HEK293 (cell line): Measurements from ENCODE around the gene C4orf36.

ENCODE experiments used
- CTCF ChIA-PET: fragments of 350-600 bp; formaldehyde crosslinking; extraction: SDS; loops from one replicate; lab custom pipeline; 2021; ENCODE audit warnings: antibody characterized with exemption; lab: Yijun Ruan, JAX
- POLR2A ChIA-PET: fragments of 300-600 bp; formaldehyde crosslinking; extraction: SDS; loops from one replicate; lab custom pipeline; 2020; ENCODE audit warnings: antibody characterized with exemption, inconsistent platforms; lab: Yijun Ruan, JAX
- H3K27ac ChIP-seq: fragments of 200-500 bp; sonication (Bioruptor generic); 2 replicates; pipeline ENCODE4 v1.5.1; 2014; ENCODE audit warnings: low read depth, low read length, control low read depth, inconsistent platforms; ENCODE audit errors: extremely low read depth
- H3K36me3 ChIP-seq, 2 experiments: fragments of 200-500 bp in 1 of 2; sonication (Bioruptor generic) in 1 of 2; 1 replicate in 1 of 2; 2 replicates in 1 of 2; pipeline ENCODE4 v1.5.1; 2014 to 2017; ENCODE audit warnings: inconsistent platforms in 2 of 2, low read length in 2 of 2; ENCODE audit not compliant: control insufficient read depth in 2 of 2, insufficient read depth in 1 of 2
- H3K4me1 ChIP-seq: fragments of 200-500 bp; sonication (Bioruptor generic); 2 replicates; pipeline ENCODE4 v1.5.1; 2014; ENCODE audit warnings: mild to moderate bottlenecking, low read length, inconsistent platforms; ENCODE audit not compliant: control insufficient read depth, insufficient read depth
- H3K4me3 ChIP-seq: 2 replicates; pipeline ENCODE4 v1.5.1; 2011; ENCODE audit warnings: low read depth, mild to moderate bottlenecking, control low read depth, low read length, moderate library complexity
- H3K9me3 ChIP-seq: fragments of 200-500 bp; sonication (Bioruptor generic); 2 replicates; pipeline ENCODE4 v1.5.1; 2014; ENCODE audit warnings: low read depth, low read length, inconsistent platforms; ENCODE audit not compliant: control insufficient read depth, insufficient read depth
- FEZF1 ChIP-seq: fragments of 450-650 bp; formaldehyde crosslinking; IDR thresholded peaks from 2 replicates; pipeline ENCODE4 v1.5.1; 2016; ENCODE audit warnings: missing biosample characterization, missing genetic modification characterization
- KLF1 ChIP-seq: fragments of 450-650 bp; formaldehyde crosslinking; IDR thresholded peaks from 2 replicates; pipeline ENCODE4 v1.5.1; 2016; ENCODE audit warnings: missing biosample characterization, missing genetic modification characterization
- OVOL3 ChIP-seq: fragments of 450-650 bp; formaldehyde crosslinking; IDR thresholded peaks from 2 replicates; pipeline ENCODE4 v1.5.1; 2016; ENCODE audit warnings: missing biosample characterization, missing genetic modification characterization
- PATZ1 ChIP-seq: fragments of 450-650 bp; formaldehyde crosslinking; IDR thresholded peaks from 2 replicates; pipeline ENCODE4 v1.5.1; 2016; ENCODE audit warnings: missing biosample characterization, missing genetic modification characterization
- SCRT2 ChIP-seq: fragments of 450-650 bp; formaldehyde crosslinking; IDR thresholded peaks from 2 replicates; pipeline ENCODE4 v1.5.1; 2016; ENCODE audit warnings: missing biosample characterization, missing genetic modification characterization
- SETDB1 ChIP-seq: IDR thresholded peaks from one replicate; pipeline ENCODE4 v1.6.1; 2017; ENCODE audit warnings: mild to moderate bottlenecking, low read length, moderate library complexity, mixed read lengths; ENCODE audit not compliant: insufficient read length
- SP7 ChIP-seq: fragments of 450-650 bp; formaldehyde crosslinking; IDR thresholded peaks from 2 replicates; pipeline ENCODE4 v1.5.1; 2016; ENCODE audit warnings: missing biosample characterization, missing genetic modification characterization
- TRIM28 ChIP-seq: IDR thresholded peaks from 2 replicates; pipeline ENCODE4 v1.6.1; 2011; ENCODE audit warnings: low read length, control low read depth, borderline replicate concordance
- YY1 ChIP-seq: fragments of 450-650 bp; formaldehyde crosslinking; IDR thresholded peaks from 2 replicates; pipeline ENCODE4 v1.5.1; 2018; ENCODE audit warnings: missing biosample characterization, missing genetic modification characterization
- ZBTB48 ChIP-seq: fragments of 450-650 bp; formaldehyde crosslinking; IDR thresholded peaks from 2 replicates; pipeline ENCODE4 v1.5.1; 2016; ENCODE audit warnings: missing biosample characterization, missing genetic modification characterization
- ZBTB8A ChIP-seq: fragments of 450-650 bp; formaldehyde crosslinking; IDR thresholded peaks from 2 replicates; pipeline ENCODE4 v1.5.1; 2016; ENCODE audit warnings: missing biosample characterization, missing genetic modification characterization
- ZEB2 ChIP-seq: fragments of 450-650 bp; formaldehyde crosslinking; IDR thresholded peaks from 2 replicates; pipeline ENCODE4 v1.5.1; 2016; ENCODE audit warnings: missing biosample characterization, missing genetic modification characterization
- ZNF10 ChIP-seq: fragments of 450-650 bp; formaldehyde crosslinking; IDR thresholded peaks from 2 replicates; pipeline ENCODE4 v1.5.1; 2017; ENCODE audit warnings: missing biosample characterization, missing genetic modification characterization
- ZNF19 ChIP-seq: fragments of 450-650 bp; formaldehyde crosslinking; IDR thresholded peaks from 2 replicates; pipeline ENCODE4; 2016; ENCODE audit warnings: missing biosample characterization, missing genetic modification characterization, low read depth
- ZNF335 ChIP-seq: fragments of 450-650 bp; formaldehyde crosslinking; conservative IDR thresholded peaks from 2 replicates; pipeline ENCODE4 v1.5.1; 2016; ENCODE audit warnings: missing biosample characterization, missing genetic modification characterization
- ZNF341 ChIP-seq: fragments of 450-650 bp; formaldehyde crosslinking; IDR thresholded peaks from 2 replicates; pipeline ENCODE4; 2016; ENCODE audit warnings: low read depth, missing biosample characterization, missing genetic modification characterization
- ZNF366 ChIP-seq: fragments of 450-650 bp; formaldehyde crosslinking; conservative IDR thresholded peaks from 2 replicates; pipeline ENCODE4 v1.5.1; 2016; ENCODE audit warnings: missing biosample characterization, missing genetic modification characterization
- ZNF510 ChIP-seq: fragments of 450-650 bp; formaldehyde crosslinking; IDR thresholded peaks from 2 replicates; pipeline ENCODE4 v1.5.1; 2018; ENCODE audit warnings: mild to moderate bottlenecking, missing genetic modification characterization, missing biosample characterization; ENCODE audit not compliant: insufficient replicate concordance
- ZNF518A ChIP-seq: fragments of 450-650 bp; formaldehyde crosslinking; conservative IDR thresholded peaks from 2 replicates; pipeline ENCODE4 v1.5.1; 2016; ENCODE audit warnings: low read depth, missing biosample characterization, missing genetic modification characterization
- ZNF548 ChIP-seq: fragments of 450-650 bp; formaldehyde crosslinking; IDR thresholded peaks from 2 replicates; pipeline ENCODE4 v1.5.1; 2016; ENCODE audit warnings: missing biosample characterization, missing genetic modification characterization
- ZNF624 ChIP-seq: fragments of 450-650 bp; formaldehyde crosslinking; IDR thresholded peaks from 2 replicates; pipeline ENCODE4 v1.5.1; 2017; ENCODE audit warnings: missing biosample characterization, missing genetic modification characterization
- ZNF677 ChIP-seq: fragments of 450-650 bp; IDR thresholded peaks from 2 replicates; pipeline ENCODE4 v1.5.0; 2018; ENCODE audit warnings: missing biosample characterization, mild to moderate bottlenecking, missing genetic modification characterization, moderate library complexity
- ZXDB ChIP-seq: fragments of 450-650 bp; formaldehyde crosslinking; IDR thresholded peaks from 2 replicates; pipeline ENCODE4 v1.5.1; 2016; ENCODE audit warnings: missing biosample characterization, missing genetic modification characterization
- TF ChIP-seq, protein P1 (sequence below): fragments of 450-650 bp; formaldehyde crosslinking; IDR thresholded peaks from 2 replicates; pipeline ENCODE4 v1.5.1; 2017; ENCODE audit warnings: missing biosample characterization, mild to moderate bottlenecking, missing genetic modification characterization, moderate library complexity
- TF ChIP-seq, protein P2 (sequence below): fragments of 450-650 bp; formaldehyde crosslinking; IDR thresholded peaks from 2 replicates; pipeline ENCODE4 v1.5.1; 2016; ENCODE audit warnings: missing biosample characterization, missing genetic modification characterization

Gene C4orf36

GRCh38 chr4:86831262-86832130, 60.7 kb downstream of the C4orf36 start:
- no peaks in the 10 kb centered on the region; the same call in 1 of the 2 replicates for H3K4me1 ChIP-seq
- H3K27ac ChIP-seq, result no peak overlapping the region
- H3K36me3 ChIP-seq, result no peaks in the 10 kb centered on the region
- H3K9me3 ChIP-seq, result no peaks in the 10 kb centered on the region
- no peak overlapping the region for H3K4me3 ChIP-seq
- ChIA-PET POLR2A (no interaction called here), CTCF (interaction anchor here (1.3 kb wide), 1 partner anchor 16 kb away, joined by 5 read pairs; no protein-coding TSS in a partner anchor)
- TF ChIP-seq ZNF518A (tag by site-specific recombination) (no peak), ZNF19 (tag by site-specific recombination) (no peak), ZXDB (tag by site-specific recombination) (peak; percentile 35; the same call in 1 of the 2 replicates), SP7 (tag by site-specific recombination) (peak; percentile 39; the same call in 1 of the 2 replicates), ZNF548 (no peak), FEZF1 (peak; percentile 60), TRIM28 (peak; percentile 34; the same call in 1 of the 2 replicates), PATZ1 (tag by site-specific recombination) (peak; percentile 23; the same call in 1 of the 2 replicates), ZNF624 (tag by site-specific recombination) (no peak), ZNF366 (tag by site-specific recombination) (no peak), ZEB2 (tag by site-specific recombination) (0 out of 2 replicates have a peak, but pooled peaks have one; percentile 20), ZNF335 (peak; percentile 31; the same call in 1 of the 2 replicates), SCRT2 (tag by site-specific recombination) (peak; percentile 45), ZNF10 (tag by site-specific recombination) (peak; percentile 68; the same call in 1 of the 2 replicates), KLF1 (tag by site-specific recombination) (peak; percentile 87), SETDB1 (peak; percentile 14), ZBTB8A (tag by site-specific recombination) (0 out of 2 replicates have a peak, but pooled peaks have one; percentile 14), ZNF510 (tag by site-specific recombination) (no peak), ZNF341 (tag by site-specific recombination) (0 out of 2 replicates have a peak, but pooled peaks have one; percentile 31), ZNF677 (tag by site-specific recombination) (no peak), YY1 (tag by site-specific recombination) (no peak), ZBTB48 (tag by site-specific recombination) (peak; percentile 45; the same call in 1 of the 2 replicates), OVOL3 (tag by site-specific recombination) (no peak)
- TF ChIP-seq, protein P1, sequence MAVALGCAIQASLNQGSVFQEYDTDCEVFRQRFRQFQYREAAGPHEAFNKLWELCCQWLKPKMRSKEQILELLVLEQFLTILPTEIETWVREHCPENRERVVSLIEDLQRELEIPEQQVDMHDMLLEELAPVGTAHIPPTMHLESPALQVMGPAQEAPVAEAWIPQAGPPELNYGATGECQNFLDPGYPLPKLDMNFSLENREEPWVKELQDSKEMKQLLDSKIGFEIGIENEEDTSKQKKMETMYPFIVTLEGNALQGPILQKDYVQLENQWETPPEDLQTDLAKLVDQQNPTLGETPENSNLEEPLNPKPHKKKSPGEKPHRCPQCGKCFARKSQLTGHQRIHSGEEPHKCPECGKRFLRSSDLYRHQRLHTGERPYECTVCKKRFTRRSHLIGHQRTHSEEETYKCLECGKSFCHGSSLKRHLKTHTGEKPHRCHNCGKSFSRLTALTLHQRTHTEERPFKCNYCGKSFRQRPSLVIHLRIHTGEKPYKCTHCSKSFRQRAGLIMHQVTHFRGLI, result 0 out of 2 replicates have a peak, but pooled peaks have one; percentile 20
- TF ChIP-seq, protein P2, sequence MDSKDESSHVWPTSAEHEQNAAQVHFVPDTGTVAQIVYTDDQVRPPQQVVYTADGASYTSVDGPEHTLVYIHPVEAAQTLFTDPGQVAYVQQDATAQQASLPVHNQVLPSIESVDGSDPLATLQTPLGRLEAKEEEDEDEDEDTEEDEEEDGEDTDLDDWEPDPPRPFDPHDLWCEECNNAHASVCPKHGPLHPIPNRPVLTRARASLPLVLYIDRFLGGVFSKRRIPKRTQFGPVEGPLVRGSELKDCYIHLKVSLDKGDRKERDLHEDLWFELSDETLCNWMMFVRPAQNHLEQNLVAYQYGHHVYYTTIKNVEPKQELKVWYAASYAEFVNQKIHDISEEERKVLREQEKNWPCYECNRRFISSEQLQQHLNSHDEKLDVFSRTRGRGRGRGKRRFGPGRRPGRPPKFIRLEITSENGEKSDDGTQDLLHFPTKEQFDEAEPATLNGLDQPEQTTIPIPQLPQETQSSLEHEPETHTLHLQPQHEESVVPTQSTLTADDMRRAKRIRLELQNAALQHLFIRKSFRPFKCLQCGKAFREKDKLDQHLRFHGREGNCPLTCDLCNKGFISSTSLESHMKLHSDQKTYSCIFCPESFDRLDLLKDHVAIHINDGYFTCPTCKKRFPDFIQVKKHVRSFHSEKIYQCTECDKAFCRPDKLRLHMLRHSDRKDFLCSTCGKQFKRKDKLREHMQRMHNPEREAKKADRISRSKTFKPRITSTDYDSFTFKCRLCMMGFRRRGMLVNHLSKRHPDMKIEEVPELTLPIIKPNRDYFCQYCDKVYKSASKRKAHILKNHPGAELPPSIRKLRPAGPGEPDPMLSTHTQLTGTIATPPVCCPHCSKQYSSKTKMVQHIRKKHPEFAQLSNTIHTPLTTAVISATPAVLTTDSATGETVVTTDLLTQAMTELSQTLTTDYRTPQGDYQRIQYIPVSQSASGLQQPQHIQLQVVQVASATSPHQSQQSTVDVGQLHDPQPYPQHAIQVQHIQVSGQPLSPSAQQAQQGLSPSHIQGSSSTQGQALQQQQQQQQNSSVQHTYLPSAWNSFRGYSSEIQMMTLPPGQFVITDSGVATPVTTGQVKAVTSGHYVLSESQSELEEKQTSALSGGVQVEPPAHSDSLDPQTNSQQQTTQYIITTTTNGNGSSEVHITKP (tag by site-specific recombination), result peak; percentile 36; the same call in 1 of the 2 replicates
